ENCODE measurements around the gene IBA57.

DNA sequence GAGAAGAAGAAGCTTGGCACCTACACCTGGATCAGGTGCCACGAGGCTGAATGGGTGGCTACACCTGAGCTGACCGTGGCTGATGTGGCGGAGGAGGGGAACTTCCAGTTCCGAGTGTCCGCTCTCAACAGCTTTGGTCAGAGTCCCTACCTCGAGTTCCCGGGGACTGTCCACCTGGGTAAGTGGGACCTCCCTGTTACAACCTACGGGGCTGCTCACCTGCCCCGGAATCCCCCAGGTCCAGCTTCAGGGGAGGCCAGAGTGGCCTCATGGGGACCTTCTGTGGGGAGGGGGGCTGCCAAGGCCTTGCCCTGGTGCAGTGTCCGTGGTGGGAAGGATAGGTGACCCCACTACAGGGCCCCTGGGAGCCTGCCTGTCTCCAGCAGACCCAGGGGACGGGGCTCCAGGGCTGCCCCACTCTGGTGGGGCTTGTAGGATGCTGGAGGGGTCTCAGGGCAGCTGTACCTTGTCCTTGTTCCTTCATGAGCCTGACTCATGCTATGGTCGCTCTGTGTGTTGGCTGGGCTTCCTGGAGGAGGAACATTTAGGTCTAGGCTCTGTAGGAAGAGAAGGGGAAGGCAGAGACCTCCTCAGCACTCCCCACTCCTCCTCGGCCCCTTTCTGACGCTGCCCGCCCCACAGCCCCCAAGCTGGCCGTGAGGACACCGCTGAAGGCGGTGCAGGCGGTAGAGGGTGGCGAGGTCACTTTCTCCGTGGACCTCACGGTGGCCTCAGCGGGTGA is 49.5 kb downstream of the IBA57 start:
- TF ChIP-seq, protein P1, sequence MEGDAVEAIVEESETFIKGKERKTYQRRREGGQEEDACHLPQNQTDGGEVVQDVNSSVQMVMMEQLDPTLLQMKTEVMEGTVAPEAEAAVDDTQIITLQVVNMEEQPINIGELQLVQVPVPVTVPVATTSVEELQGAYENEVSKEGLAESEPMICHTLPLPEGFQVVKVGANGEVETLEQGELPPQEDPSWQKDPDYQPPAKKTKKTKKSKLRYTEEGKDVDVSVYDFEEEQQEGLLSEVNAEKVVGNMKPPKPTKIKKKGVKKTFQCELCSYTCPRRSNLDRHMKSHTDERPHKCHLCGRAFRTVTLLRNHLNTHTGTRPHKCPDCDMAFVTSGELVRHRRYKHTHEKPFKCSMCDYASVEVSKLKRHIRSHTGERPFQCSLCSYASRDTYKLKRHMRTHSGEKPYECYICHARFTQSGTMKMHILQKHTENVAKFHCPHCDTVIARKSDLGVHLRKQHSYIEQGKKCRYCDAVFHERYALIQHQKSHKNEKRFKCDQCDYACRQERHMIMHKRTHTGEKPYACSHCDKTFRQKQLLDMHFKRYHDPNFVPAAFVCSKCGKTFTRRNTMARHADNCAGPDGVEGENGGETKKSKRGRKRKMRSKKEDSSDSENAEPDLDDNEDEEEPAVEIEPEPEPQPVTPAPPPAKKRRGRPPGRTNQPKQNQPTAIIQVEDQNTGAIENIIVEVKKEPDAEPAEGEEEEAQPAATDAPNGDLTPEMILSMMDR (IDR thresholded peaks at IDR 0.05): no peak
- no peak for TF ChIP-seq POLR2A (IDR thresholded peaks at IDR 0.05)
